SK-N-SH treated with all-trans-retinoic acid at 6 μM for 48 hours (cell line): ENCODE results near the gene TMEM217.

Experiments
- ATAC-seq: fragments of 200-7000 bp; cut with Tn5 transposase; 3 replicates; pipeline ENCODE4 v1.9.1; 2020; ENCODE audit warnings: mild to moderate bottlenecking, moderate library complexity
- CREB5 ChIP-seq: fragments of 250-450 bp; sonication (Bioruptor Pico); IDR thresholded peaks from 2 replicates; pipeline ENCODE4 v1.5.1; 2020; ENCODE audit warnings: low read depth, mild to moderate bottlenecking, moderate library complexity
- CSDC2 ChIP-seq: fragments of 250-450 bp; sonication (Bioruptor Pico); IDR thresholded peaks from 2 replicates; pipeline ENCODE4 v1.5.0; 2020; ENCODE audit warnings: mild to moderate bottlenecking, moderate library complexity
- ESRRG ChIP-seq: fragments of 250-450 bp; sonication (Bioruptor Pico); IDR thresholded peaks from 2 replicates; pipeline ENCODE4 v1.6.1; 2021; ENCODE audit warnings: mild to moderate bottlenecking
- GLIS3 ChIP-seq: fragments of 250-450 bp; sonication (Bioruptor Pico); IDR thresholded peaks from 2 replicates; pipeline ENCODE4 v1.5.0; 2020; ENCODE audit warnings: mild to moderate bottlenecking, moderate library complexity
- RARB ChIP-seq: fragments of 250-450 bp; sonication (Bioruptor Pico); IDR thresholded peaks from 2 replicates; pipeline ENCODE4 v1.8.0; 2021; ENCODE audit warnings: mild to moderate bottlenecking, moderate library complexity
- TOX ChIP-seq: fragments of 250-450 bp; sonication (Bioruptor Pico); IDR thresholded peaks from 2 replicates; pipeline ENCODE4 v1.8.0; 2021; ENCODE audit warnings: mild to moderate bottlenecking, moderate library complexity, borderline replicate concordance
- TSHZ2 ChIP-seq: fragments of 250-450 bp; sonication (Bioruptor Pico); IDR thresholded peaks from 2 replicates; pipeline ENCODE4 v1.5.0; 2020; ENCODE audit warnings: mild to moderate bottlenecking, moderate library complexity
- ZC3H10 ChIP-seq: fragments of 250-450 bp; sonication (Bioruptor Pico); IDR thresholded peaks from 2 replicates; pipeline ENCODE4 v1.5.1; 2021; ENCODE audit warnings: mild to moderate bottlenecking, moderate library complexity
- ZFP30 ChIP-seq: fragments of 450-650 bp; formaldehyde crosslinking; IDR thresholded peaks from 2 replicates; pipeline ENCODE4 v1.5.0; 2022; ENCODE audit warnings: mild to moderate bottlenecking, moderate library complexity
- ZNF565 ChIP-seq: fragments of 450-650 bp; formaldehyde crosslinking; conservative IDR thresholded peaks from 2 replicates; pipeline ENCODE4 v1.5.0; 2020; ENCODE audit warnings: low read depth, mild to moderate bottlenecking, moderate library complexity
- ZNF70 ChIP-seq: fragments of 450-650 bp; formaldehyde crosslinking; IDR thresholded peaks from 2 replicates; pipeline ENCODE4 v1.5.0; 2020; ENCODE audit warnings: mild to moderate bottlenecking, moderate library complexity
- ZNF8 ChIP-seq: fragments of 450-650 bp; formaldehyde crosslinking; IDR thresholded peaks from 2 replicates; pipeline ENCODE4 v1.5.0; 2020; ENCODE audit warnings: mild to moderate bottlenecking, moderate library complexity
- TF ChIP-seq, protein P1 (sequence below): fragments of 250-450 bp; sonication (Bioruptor Pico); IDR thresholded peaks from 2 replicates; pipeline ENCODE4 v1.5.1; 2021; ENCODE audit warnings: mild to moderate bottlenecking, moderate library complexity
- TF ChIP-seq, protein P2 (sequence below): fragments of 250-450 bp; sonication (Bioruptor Pico); IDR thresholded peaks from 2 replicates; pipeline ENCODE4 v1.8.0; 2020; ENCODE audit warnings: mild to moderate bottlenecking, moderate library complexity, borderline replicate concordance

TMEM217 gene

GRCh38 chr6:37177077-37177934, 80.6 kb downstream of the TMEM217 start:
- TF ChIP-seq GLIS3 (CRISPR knock-in tag) (no peak), CSDC2 (CRISPR knock-in tag) (no peak), ZNF565 (no peak), ZNF70 (CRISPR knock-in tag) (no peak), CREB5 (CRISPR knock-in tag) (no peak), ZNF8 (no peak), TSHZ2 (CRISPR knock-in tag) (no peak), ZFP30 (CRISPR knock-in tag) (no peak), ZC3H10 (no peak), ESRRG (CRISPR knock-in tag) (no peak), TOX (CRISPR knock-in tag) (no peak), RARB (no peak)
- TF ChIP-seq, protein P1, sequence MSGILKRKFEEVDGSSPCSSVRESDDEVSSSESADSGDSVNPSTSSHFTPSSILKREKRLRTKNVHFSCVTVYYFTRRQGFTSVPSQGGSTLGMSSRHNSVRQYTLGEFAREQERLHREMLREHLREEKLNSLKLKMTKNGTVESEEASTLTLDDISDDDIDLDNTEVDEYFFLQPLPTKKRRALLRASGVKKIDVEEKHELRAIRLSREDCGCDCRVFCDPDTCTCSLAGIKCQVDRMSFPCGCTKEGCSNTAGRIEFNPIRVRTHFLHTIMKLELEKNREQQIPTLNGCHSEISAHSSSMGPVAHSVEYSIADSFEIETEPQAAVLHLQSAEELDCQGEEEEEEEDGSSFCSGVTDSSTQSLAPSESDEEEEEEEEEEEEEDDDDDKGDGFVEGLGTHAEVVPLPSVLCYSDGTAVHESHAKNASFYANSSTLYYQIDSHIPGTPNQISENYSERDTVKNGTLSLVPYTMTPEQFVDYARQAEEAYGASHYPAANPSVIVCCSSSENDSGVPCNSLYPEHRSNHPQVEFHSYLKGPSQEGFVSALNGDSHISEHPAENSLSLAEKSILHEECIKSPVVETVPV (CRISPR knock-in tag), result no peak
- ATAC-seq, result peak; percentile 34; the same call in 2 of the 3 replicates

DNA sequence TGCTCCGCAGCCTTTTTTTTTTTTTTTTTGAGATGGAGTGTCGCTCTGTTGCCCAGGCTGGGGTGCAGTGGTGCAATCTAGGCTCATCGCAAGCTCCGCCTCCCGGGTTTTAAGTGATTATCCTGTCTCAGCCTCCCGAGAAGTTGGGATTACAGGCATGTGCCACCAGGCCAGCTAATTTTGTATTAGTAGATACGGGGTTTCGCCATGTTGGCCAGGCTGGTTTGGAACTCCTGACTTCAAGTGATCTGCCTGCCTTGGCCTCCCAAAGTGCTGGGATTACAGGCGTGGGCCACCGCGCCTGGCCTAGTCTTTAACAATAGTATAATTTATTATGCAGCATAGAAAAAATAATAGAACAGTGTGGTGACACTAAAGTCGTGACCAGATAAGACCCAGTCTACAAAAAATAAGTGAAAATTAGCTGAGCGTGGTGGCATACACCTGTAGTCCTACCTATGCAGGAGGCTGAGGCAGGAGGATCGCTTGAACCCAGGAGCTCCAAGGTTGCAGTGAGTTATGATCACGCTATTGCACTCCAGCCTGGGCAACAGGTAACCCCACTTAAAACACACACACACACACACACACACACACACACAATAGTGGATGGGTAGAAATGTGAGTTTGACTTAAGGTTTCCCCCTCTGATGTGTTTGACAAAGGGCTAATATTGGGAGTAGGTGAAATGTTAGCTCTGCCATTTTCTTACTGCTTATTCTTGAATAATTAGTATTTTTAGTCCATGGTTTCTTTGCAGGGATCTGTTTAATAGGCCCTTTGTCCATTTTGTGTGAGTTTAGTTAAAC, 81.5 kb downstream of the TMEM217 start:
- TF ChIP-seq TSHZ2 (CRISPR knock-in tag) (no peak), CREB5 (CRISPR knock-in tag) (peak; percentile 10; the same call in 1 of the 2 replicates)
- TF ChIP-seq, all 23 proteins: peak for 1
- ATAC-seq, result no peak

GRCh38 chr6:37175332-37176267, 82.3 kb downstream of the TMEM217 start:
- ATAC-seq, result no peak
- TF ChIP-seq, protein P2, sequence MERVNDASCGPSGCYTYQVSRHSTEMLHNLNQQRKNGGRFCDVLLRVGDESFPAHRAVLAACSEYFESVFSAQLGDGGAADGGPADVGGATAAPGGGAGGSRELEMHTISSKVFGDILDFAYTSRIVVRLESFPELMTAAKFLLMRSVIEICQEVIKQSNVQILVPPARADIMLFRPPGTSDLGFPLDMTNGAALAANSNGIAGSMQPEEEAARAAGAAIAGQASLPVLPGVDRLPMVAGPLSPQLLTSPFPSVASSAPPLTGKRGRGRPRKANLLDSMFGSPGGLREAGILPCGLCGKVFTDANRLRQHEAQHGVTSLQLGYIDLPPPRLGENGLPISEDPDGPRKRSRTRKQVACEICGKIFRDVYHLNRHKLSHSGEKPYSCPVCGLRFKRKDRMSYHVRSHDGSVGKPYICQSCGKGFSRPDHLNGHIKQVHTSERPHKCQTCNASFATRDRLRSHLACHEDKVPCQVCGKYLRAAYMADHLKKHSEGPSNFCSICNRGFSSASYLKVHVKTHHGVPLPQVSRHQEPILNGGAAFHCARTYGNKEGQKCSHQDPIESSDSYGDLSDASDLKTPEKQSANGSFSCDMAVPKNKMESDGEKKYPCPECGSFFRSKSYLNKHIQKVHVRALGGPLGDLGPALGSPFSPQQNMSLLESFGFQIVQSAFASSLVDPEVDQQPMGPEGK (CRISPR knock-in tag), result peak; percentile 65; the same call in 1 of the 2 replicates
- peak; percentile 8; the same call in 1 of the 2 replicates for TF ChIP-seq ESRRG (CRISPR knock-in tag)
- TF ChIP-seq ZNF565, result no peak
